Glutamatergic neuron (in vitro differentiated cells): Measurements from ENCODE around the gene PRC1. TPM values are rescaled to one million over a fixed set of nuclear protein-coding genes. Genes with fewer than 3 reads are reported as not detected.

ENCODE experiments used
- DNase-seq: peaks from one replicate; pipeline ENCODE4 v3.0.0; 2022
- H3K27ac Mint-ChIP-seq: one replicate; pipeline ENCODE4 v1.8.0; 2020; ENCODE audit warnings: mild to moderate bottlenecking, mixed read lengths, inconsistent platforms; ENCODE audit not compliant: unreplicated experiment
- H3K27me3 Mint-ChIP-seq: one replicate; pipeline ENCODE4 v1.8.0; 2020; ENCODE audit warnings: mild to moderate bottlenecking, moderate library complexity, mixed read lengths, inconsistent platforms; ENCODE audit not compliant: unreplicated experiment
- H3K36me3 Mint-ChIP-seq: one replicate; pipeline ENCODE4 v1.8.0; 2020; ENCODE audit warnings: mild to moderate bottlenecking, mixed read lengths, inconsistent platforms; ENCODE audit not compliant: unreplicated experiment
- H3K4me1 Mint-ChIP-seq: one replicate; pipeline ENCODE4 v1.8.0; 2020; ENCODE audit warnings: mild to moderate bottlenecking, low read depth, mixed read lengths, inconsistent platforms; ENCODE audit not compliant: unreplicated experiment
- H3K4me3 Mint-ChIP-seq: one replicate; pipeline ENCODE4 v1.8.0; 2020; ENCODE audit warnings: mild to moderate bottlenecking, mixed read lengths, inconsistent platforms; ENCODE audit not compliant: unreplicated experiment
- H3K9me3 Mint-ChIP-seq: one replicate; pipeline ENCODE4 v1.8.0; 2020; ENCODE audit warnings: mild to moderate bottlenecking, moderate library complexity, mixed read lengths, inconsistent platforms; ENCODE audit not compliant: unreplicated experiment
- total RNA-seq: library from RNA; stranded (reverse); fragmentation: NEBNext Ultra II Directional; extraction: Animal tissue kit (Norgen Biotek cat#: 25700); gene quantifications from one replicate; pipeline ENCODE4 v1.2.1, GENCODE V29; 2021; ENCODE audit not compliant: unreplicated experiment
- TF ChIP-seq, protein P1 (sequence below): fragments of 200-600 bp; sonication (generic); IDR thresholded peaks from one replicate; pipeline ENCODE4 v1.5.0; 2021; ENCODE audit not compliant: partially characterized antibody, unreplicated experiment

PRC1 gene
- total RNA-seq, 1 donor from 2014 or later = 42.5 TPM

DNA sequence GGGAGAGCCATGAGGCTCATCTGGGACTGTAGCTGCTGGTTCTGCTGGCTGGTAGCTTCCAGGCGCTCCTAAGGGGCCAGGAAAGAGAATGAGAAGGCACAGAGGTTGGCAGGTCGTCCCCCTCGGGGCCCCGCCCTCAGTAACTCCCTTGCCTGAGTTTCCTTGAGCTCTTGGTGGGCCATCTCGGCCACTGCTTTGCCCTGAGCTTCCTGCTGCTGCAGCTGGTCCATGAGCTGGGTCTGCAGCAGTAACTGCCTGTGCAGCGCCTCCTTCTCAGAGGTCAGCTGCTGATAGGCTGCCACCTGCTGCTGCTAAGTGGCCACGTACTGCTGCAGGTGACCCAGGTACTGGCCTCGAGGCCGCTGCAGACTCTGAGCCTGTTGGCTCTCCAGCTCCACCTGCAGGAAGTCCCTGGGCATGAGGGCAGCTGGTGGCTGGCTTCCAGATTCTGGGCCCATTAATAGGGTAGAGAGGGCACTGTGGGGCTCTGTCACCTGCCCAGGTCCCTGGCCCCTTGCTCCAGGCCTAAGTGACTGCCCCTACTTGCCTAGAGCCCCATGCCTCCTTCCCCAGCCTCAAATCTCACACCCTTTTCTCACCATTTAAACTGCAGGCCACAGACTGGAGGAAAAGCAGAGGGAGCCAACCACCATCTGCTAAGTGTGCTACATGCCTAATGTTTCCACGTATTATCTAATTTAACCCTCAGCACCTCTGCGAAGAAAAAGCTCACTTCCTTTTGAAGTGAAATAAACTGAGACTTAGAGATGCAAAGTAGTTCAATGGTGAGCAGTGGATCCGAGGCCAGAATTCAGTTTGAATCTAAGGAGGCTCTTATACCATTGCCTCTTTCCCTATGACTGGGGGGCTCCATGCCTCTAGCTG lies 38.8 kb upstream of the PRC1 start:
- Mint-ChIP-seq H3K27me3 (peaks cover 7% of the 10 kb centered on the region), H3K4me3 (peak overlapping the region; percentile 32), H3K36me3 (no peaks in the 10 kb centered on the region), H3K4me1 (peaks cover 17% of the 10 kb centered on the region), H3K9me3 (peaks cover 2% of the 10 kb centered on the region), H3K27ac (no peak overlapping the region)
- TF ChIP-seq, protein P1, sequence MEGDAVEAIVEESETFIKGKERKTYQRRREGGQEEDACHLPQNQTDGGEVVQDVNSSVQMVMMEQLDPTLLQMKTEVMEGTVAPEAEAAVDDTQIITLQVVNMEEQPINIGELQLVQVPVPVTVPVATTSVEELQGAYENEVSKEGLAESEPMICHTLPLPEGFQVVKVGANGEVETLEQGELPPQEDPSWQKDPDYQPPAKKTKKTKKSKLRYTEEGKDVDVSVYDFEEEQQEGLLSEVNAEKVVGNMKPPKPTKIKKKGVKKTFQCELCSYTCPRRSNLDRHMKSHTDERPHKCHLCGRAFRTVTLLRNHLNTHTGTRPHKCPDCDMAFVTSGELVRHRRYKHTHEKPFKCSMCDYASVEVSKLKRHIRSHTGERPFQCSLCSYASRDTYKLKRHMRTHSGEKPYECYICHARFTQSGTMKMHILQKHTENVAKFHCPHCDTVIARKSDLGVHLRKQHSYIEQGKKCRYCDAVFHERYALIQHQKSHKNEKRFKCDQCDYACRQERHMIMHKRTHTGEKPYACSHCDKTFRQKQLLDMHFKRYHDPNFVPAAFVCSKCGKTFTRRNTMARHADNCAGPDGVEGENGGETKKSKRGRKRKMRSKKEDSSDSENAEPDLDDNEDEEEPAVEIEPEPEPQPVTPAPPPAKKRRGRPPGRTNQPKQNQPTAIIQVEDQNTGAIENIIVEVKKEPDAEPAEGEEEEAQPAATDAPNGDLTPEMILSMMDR = peak; percentile 65
- DNase-seq = peak; percentile 62

- DNase-seq = no peak
- TF ChIP-seq, protein P1 = no peak
- Mint-ChIP-seq H3K4me3 (no peak overlapping the region), H3K4me1 (peaks cover 17% of the 10 kb centered on the region), H3K9me3 (peaks cover 2% of the 10 kb centered on the region), H3K27ac (no peak overlapping the region), H3K27me3 (peaks cover 7% of the 10 kb centered on the region), H3K36me3 (no peaks in the 10 kb centered on the region)
Observed at GRCh38 chr15:91031796-91032195, 37.5 kb upstream of the PRC1 start.

- Mint-ChIP-seq H3K4me1 (peaks cover under 1% of the 10 kb centered on the region), H3K27ac (no peak overlapping the region), H3K9me3 (no peaks in the 10 kb centered on the region), H3K4me3 (no peak overlapping the region), H3K36me3 (no peaks in the 10 kb centered on the region), H3K27me3 (peaks cover 1% of the 10 kb centered on the region)
- no peak for DNase-seq
- TF ChIP-seq, protein P1 = no peak
Observed at GRCh38 chr15:91027677-91028076, 33.3 kb upstream of the PRC1 start.

DNA sequence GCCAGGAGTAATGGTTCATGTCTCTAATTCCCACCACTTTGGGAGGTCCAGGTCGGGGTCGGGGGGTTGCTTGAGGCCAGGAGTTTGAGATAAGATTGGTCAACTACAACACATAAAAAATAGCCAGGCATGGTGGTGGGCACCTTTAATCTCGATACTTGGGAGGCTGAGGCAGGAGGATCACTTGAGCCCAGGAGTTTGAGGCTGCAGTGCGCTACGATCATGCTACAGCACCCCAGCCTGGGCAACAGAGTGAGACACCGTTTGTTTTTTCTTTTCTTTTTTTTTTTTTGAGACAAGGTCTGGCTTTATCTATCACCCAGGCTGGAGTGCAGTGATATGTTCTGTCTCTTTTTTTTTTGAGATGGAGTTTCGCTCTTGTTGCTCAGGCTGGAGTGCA lies 29.4 kb upstream of the PRC1 start:
- H3K4me3 Mint-ChIP-seq = no peak overlapping the region
- H3K27me3 Mint-ChIP-seq = peaks cover 3% of the 10 kb centered on the region
- peaks cover 11% of the 10 kb centered on the region for H3K4me1 Mint-ChIP-seq

GRCh38 chr15:91022832-91023129 lies 28.4 kb upstream of the PRC1 start:
- Mint-ChIP-seq H3K9me3 (peaks cover 3% of the 10 kb centered on the region), H3K27ac (peak overlapping the region; percentile 91), H3K27me3 (peaks cover 3% of the 10 kb centered on the region), H3K36me3 (no peaks in the 10 kb centered on the region), H3K4me1 (peaks cover 11% of the 10 kb centered on the region), H3K4me3 (peak overlapping the region; percentile 96)
- DNase-seq = no peak
- TF ChIP-seq, protein P1 = no peak

More for the DNA sequence above, 29.4 kb upstream of the PRC1 start:
- DNase-seq = no peak
- TF ChIP-seq, protein P1 = no peak
- H3K9me3 Mint-ChIP-seq = peaks cover 3% of the 10 kb centered on the region
- H3K27ac Mint-ChIP-seq = no peak overlapping the region
- no peaks in the 10 kb centered on the region for H3K36me3 Mint-ChIP-seq
